H1 (cell line): Measurements from ENCODE around the gene KANSL1. TPM values are rescaled to one million over a fixed set of nuclear protein-coding genes. Genes with fewer than 3 reads are reported as not detected.

Source experiments
- FOSL1 ChIP-seq: IDR thresholded peaks from 2 replicates; pipeline ENCODE4 v1.6.1; 2011; ENCODE audit warnings: mild to moderate bottlenecking, low read depth, low read length, moderate library complexity; ENCODE audit not compliant: insufficient read depth
- GABPA ChIP-seq: IDR thresholded peaks from 2 replicates; pipeline ENCODE4 v1.6.1; 2011; ENCODE audit warnings: mild to moderate bottlenecking, low read length, moderate library complexity, borderline replicate concordance; ENCODE audit not compliant: insufficient read depth
- GTF2F1 ChIP-seq: IDR thresholded peaks from 2 replicates; pipeline ENCODE4 v1.6.1; 2012; ENCODE audit warnings: low read depth, low read length, improper control_type of control experiment, borderline replicate concordance
- MAFK ChIP-seq: IDR thresholded peaks from 2 replicates; pipeline ENCODE4 v1.6.1; 2012; ENCODE audit warnings: low read depth, mild to moderate bottlenecking, improper control_type of control experiment, low read length
- POU5F1 ChIP-seq: IDR thresholded peaks from 2 replicates; pipeline ENCODE4 v1.6.1; 2011; ENCODE audit warnings: low read depth, mild to moderate bottlenecking, low read length, moderate library complexity
- SP4 ChIP-seq: IDR thresholded peaks from 2 replicates; pipeline ENCODE4 v1.6.1; 2012; ENCODE audit warnings: low read length, inconsistent platforms
- SUZ12 ChIP-seq: fragments of 200-600 bp; sonication (generic); IDR thresholded peaks from 2 replicates; pipeline ENCODE4 v1.6.1; 2012; ENCODE audit warnings: mild to moderate bottlenecking, inconsistent platforms, low read length, moderate library complexity, mixed read lengths
- TAF1 ChIP-seq: IDR thresholded peaks from 2 replicates; pipeline ENCODE4 v1.6.1; 2011; ENCODE audit warnings: mild to moderate bottlenecking, low read depth, low read length
- USF2 ChIP-seq: IDR thresholded peaks from 2 replicates; pipeline ENCODE4 v1.6.1; 2011; ENCODE audit warnings: low read length, improper control_type of control experiment
- YY1 ChIP-seq: IDR thresholded peaks from 2 replicates; pipeline ENCODE4 v1.6.1; 2011; ENCODE audit warnings: low read depth, mild to moderate bottlenecking, low read length
- polyA plus RNA-seq, 7 experiments: library from polyadenylated mRNA; depleted of rRNA in 3 of 7; stranded (reverse) in 5 of 7; unstranded in 2 of 7; fragments of >200 nt in 5 of 7; fragments of 200-250 nt in 2 of 7; gene quantifications; 1 replicate in 5 of 7; 2 replicates in 1 of 7; 4 replicates in 1 of 7; pipeline versions ENCODE4 v1.2.1 to v1.2.3, GENCODE V29; 2011 to 2013; ENCODE audit warnings: missing spikeins in 2 of 7, mixed read lengths in 2 of 7
- total RNA-seq: library from RNA; stranded (reverse); fragmentation: NEBNext Ultra II Directional; extraction: Animal tissue kit (Norgen Biotek cat#: 25700); gene quantifications from 2 replicates; pipeline ENCODE4 v1.2.1, GENCODE V29; 2021

The KANSL1 gene
- total and polyA plus RNA-seq, 2 of the 8 experiments (the other 6 are each of a cell fraction or from before 2014, with no cell fraction given): 34.0 to 128 TPM

GRCh38 chr17:46003907-46004748 is 189.1 kb downstream of the KANSL1 start (continued):
- no peak for TF ChIP-seq GTF2F1
- TF ChIP-seq GABPA: no peak
- TF ChIP-seq TAF1: no peak
- no peak for TF ChIP-seq FOSL1
- TF ChIP-seq YY1: no peak
- TF ChIP-seq POU5F1: no peak
- TF ChIP-seq MAFK: no peak
- TF ChIP-seq SP4: no peak
- no peak for TF ChIP-seq SUZ12
- TF ChIP-seq USF2: no peak
- TF ChIP-seq, all 59 proteins: peak for 0
